GM21423 (cell line): ENCODE measurements around the gene PARD3.

Experiments
- ATAC-seq: cut with Tn5 transposase; IDR thresholded peaks from one replicate; pipeline ENCODE4 v1.9.1; 2021; ENCODE audit warnings: mild to moderate bottlenecking, moderate library complexity; ENCODE audit not compliant: unreplicated experiment

Gene PARD3

DNA sequence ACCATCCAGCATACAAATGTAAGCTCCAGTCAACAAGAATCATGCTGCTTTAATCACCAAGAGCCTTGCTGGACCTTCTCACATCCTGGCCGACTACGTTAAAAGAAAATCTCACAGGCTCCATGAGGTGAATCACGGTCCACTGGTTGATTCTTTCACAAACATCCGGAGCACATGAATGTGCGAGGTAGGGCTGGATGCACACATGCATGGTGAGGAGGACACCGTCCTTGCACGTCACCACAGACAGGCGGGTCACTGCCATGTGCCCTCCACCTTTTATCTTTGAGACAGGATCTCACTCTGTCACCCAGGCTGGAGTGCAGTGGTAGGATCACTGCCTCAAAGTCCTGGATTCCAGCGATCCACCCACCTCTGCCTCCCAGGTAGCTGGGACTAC is 265.1 kb downstream of the PARD3 start:
- ATAC-seq = no peak

DNA sequence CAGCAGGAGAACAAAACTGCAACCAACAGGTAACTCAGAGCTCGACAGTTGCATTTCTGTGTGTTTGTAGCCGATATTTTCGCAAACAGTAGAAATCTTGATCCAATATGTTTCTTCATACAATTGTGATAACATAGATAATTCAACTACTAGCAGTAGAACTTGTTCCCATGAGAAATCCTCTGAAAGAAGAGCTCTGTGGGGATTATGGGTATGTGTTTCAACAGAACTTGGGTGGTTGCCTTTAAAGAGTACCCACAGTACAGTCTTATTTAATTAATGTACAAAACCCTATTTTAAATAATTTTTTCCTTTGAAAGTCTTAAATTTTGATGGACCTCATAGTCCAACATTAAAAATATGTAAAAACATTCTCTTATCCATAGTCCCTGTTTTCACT is 266.1 kb downstream of the PARD3 start:
- ATAC-seq = no peak

- no peak for ATAC-seq
Measured at GRCh38 chr10:34548466-34548865, 266.6 kb downstream of the PARD3 start.

GRCh38 chr10:34547695-34548094 is 267.4 kb downstream of the PARD3 start:
- no peak for ATAC-seq

GRCh38 chr10:34547291-34547690 is 267.8 kb downstream of the PARD3 start:
- no peak for ATAC-seq

DNA sequence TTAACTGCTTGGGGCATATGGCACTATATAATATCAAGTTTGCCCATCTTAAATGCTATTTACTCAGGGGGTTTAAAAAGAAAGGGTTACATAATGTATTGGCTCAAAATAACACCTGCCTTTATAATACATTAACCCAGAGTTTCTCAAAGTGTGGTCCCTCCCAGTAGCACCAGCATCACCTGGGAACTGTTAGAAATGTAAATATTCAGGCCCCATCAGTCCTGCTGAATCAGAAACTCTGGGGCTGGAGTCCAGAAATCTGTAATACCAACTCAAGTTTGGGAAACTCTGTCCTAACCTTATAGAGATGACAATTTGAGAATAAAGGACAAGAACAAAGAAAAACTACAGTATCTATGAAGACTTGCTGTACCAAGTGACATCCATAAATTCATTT is 270.7 kb downstream of the PARD3 start:
- ATAC-seq = no peak

DNA sequence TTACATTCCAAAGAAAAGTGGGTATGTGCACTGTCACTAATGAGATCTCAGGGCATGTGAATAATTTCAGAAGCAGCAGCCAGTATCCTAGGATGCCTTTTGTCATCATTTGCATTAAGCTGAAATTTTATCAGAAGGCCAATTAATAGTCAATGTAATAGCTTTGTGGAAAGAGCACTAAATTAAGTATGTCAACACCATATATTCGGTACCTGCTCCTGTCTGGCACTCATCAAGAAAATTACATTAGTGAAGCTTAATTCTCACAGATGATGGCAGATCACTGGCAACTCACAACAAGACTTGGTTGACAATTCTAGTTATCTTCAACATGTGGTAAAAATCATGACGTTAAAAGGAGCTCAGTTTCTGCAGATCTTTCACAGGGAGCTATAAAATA is 271.4 kb downstream of the PARD3 start:
- ATAC-seq = no peak

GRCh38 chr10:34540492-34540891 is 274.6 kb downstream of the PARD3 start:
- ATAC-seq = no peak

DNA sequence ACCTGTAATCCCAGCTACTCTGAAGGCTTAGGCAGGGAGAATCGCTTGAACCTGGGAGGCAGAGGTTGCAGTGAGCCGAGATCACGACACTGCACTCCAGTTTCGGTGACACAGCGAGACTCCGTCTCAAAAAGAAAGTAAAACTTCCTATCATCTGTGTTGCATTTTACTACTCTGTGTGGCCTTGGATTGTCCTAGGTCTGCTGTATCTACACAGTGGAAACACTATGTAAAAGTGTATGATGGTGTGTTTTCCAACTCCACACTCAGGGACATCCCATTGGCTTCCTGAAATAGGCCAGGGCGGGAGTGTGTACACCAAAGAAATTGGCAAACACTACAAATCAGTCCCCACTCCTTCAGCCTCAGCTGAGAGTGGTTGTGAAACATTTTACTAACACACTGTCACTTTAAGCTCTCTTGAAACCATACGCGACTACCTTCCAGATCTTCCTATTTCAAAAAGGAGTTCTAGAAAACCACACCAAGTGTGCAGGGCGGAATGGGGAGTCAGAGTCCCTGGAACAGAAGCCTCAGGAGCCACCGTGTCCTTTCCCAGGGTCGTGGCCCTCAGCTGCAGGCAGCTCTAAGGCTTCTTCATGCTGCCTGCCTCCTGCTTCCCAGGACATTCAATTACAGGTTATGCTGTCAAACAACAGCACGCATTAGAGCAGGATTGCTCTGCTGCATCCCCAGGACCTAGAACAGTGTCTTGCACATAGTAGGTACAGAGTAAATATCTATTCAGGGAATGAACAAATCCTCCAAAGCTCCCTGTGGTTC is 275.4 kb downstream of the PARD3 start:
- ATAC-seq = no peak

GRCh38 chr10:34538281-34538829 is 276.7 kb downstream of the PARD3 start:
- peak; percentile 44 for ATAC-seq

- ATAC-seq = peak; percentile 76
Measured at GRCh38 chr10:34537629-34538231, 277.4 kb downstream of the PARD3 start.

DNA sequence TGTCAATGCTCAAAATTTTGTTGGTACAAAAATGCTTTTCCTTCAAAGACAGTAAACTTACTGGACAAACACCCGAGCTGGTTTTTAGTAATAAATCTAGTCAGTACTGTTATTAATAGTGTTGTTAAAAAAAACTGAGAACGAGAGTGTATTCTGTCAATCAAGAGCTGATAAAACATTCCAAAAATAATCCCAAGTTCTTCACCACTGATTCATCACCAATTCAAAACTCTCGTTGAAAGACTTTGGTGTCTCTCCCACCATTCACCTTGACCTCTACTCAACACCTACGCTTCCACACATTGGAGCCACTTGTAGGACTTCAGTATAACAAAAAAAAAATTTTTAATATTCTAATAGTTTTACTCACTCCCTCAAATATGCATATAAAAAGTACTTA is 279.2 kb downstream of the PARD3 start:
- no peak for ATAC-seq

- ATAC-seq = no peak
Measured at GRCh38 chr10:34530778-34531177, 284.3 kb downstream of the PARD3 start.

DNA sequence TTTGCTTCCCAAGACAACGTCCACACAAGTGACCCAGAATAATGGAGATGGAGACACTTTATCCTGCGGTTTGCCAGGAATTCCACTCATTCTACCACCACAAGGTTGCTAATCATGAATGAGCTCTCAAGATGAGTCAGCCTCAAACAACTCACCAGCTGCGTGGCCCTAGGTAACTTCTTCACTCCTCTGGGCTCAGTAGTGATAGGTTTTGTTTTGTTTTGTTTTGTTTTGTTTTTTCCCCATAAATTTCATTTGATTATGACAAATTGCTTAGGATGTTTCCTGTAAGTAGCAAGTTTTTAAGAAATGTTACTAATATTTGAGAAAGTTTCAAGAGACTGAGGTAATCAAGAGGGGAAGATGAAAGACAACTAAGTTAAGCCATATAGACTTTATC is 286.8 kb downstream of the PARD3 start:
- ATAC-seq = no peak

GRCh38 chr10:34526758-34527730 is 288.1 kb downstream of the PARD3 start:
- ATAC-seq = no peak

GRCh38 chr10:34526186-34526585 is 288.9 kb downstream of the PARD3 start:
- no peak for ATAC-seq

DNA sequence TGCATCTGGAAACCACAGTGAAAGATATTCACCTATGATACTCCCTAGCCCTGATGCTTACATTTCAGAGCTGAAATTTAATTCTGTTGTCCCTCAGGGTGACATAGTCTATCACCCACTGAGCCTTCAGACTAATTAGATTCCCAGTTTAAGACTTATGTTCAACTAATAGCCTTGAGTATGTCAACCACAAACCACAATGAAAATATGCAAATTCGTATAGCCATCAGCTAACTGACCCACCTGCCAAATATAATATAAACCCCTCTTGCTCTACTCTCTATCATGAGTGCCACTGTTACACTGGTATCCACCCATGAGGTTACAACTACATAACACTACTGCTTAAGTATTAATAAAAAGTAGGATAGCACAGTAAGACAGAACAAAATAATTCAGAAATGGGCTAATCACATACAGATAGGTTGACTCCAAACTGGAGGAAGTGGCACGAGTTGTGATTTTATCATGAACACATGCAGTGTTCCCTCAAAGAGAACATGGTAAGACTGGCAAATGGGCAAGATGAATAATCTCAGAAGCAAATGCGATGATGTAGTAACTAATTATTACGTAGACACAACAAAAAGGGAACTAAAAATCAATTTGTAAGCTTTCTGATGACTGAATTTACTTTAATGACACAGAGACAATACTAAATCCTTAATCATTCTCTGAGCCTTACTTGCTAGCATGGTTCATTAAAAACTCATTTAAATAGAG is 290.6 kb downstream of the PARD3 start:
- ATAC-seq = peak; percentile 50

- ATAC-seq = no peak
Measured at GRCh38 chr10:34523017-34523767, 291.9 kb downstream of the PARD3 start.

- ATAC-seq = peak; percentile 53
Measured at GRCh38 chr10:34522546-34522945, 292.6 kb downstream of the PARD3 start.

- ATAC-seq = no peak
Measured at GRCh38 chr10:34520510-34520909, 294.6 kb downstream of the PARD3 start.
